A673 (cell line): ENCODE measurements around the gene NPHP4.

Source experiments
- CTCF ChIP-seq: fragments of 300-800, 200-600 bp; sonication (generic); conservative IDR thresholded peaks from 2 replicates; pipeline ENCODE4 v1.5.1; 2017; ENCODE audit warnings: low read depth, mild to moderate bottlenecking, antibody characterized with exemption, low read length, moderate library complexity, mixed read lengths
- EZH2 ChIP-seq: fragments of 200-600 bp; sonication (generic); IDR thresholded peaks from 2 replicates; pipeline ENCODE4 v1.6.1; 2017; ENCODE audit warnings: borderline replicate concordance, low read depth, mild to moderate bottlenecking, mixed read lengths, antibody characterized with exemption, low read length; ENCODE audit not compliant: poor library complexity, severe bottlenecking

GRCh38 chr1:5911157-5911556 lies 81.1 kb downstream of the NPHP4 start:
- no peak for TF ChIP-seq CTCF
- no peak for TF ChIP-seq EZH2
